CD4-positive, CD25-positive, alpha-beta regulatory T cell (primary cell): Measurements from ENCODE around the gene OPN1SW. TPM values are rescaled to one million over a fixed set of nuclear protein-coding genes. Genes with fewer than 3 reads are reported as not detected.

Experiments
- ATAC-seq, 2 donors: fragments of 150-1000 bp; cut with Tn5 transposase; one replicate each; pipeline ENCODE4 v1.10.0; 2021; ENCODE audit warnings: low read depth in 2 of 2, moderate number of reproducible peaks in 2 of 2, moderate library complexity in 1 of 2
- DNase-seq, 3 donors: peaks; one replicate each; pipeline versions ENCODE4 v3.0.0 to v3.0.0-alpha.2; 2012 to 2022; ENCODE audit warnings: mixed read lengths in 1 of 3
- H3K27ac ChIP-seq: one replicate; pipeline ENCODE4 v1.7.0; 2013; ENCODE audit warnings: mild to moderate bottlenecking, low read length; ENCODE audit not compliant: insufficient read depth, poor library complexity, severe bottlenecking
- H3K27me3 ChIP-seq: one replicate; pipeline ENCODE4 v1.7.0; 2013; ENCODE audit warnings: low read length; ENCODE audit not compliant: control insufficient read depth, insufficient read depth
- H3K36me3 ChIP-seq: one replicate; pipeline ENCODE4 v1.7.0; 2013; ENCODE audit warnings: mild to moderate bottlenecking, low read length, moderate library complexity; ENCODE audit not compliant: control insufficient read depth, insufficient read depth
- H3K4me1 ChIP-seq: 2 replicates; pipeline ENCODE4 v1.7.0; 2013; ENCODE audit warnings: mild to moderate bottlenecking, low read length; ENCODE audit not compliant: insufficient read depth, control insufficient read depth, poor library complexity, severe bottlenecking
- H3K4me3 ChIP-seq: one replicate; pipeline ENCODE4 v1.7.0; 2013; ENCODE audit warnings: low read depth, mild to moderate bottlenecking, low read length, moderate library complexity
- H3K9me3 ChIP-seq, 2 experiments: 1 replicate in 1 of 2; 2 replicates in 1 of 2; pipeline ENCODE4 v1.7.0; 2013; ENCODE audit warnings: low read length in 2 of 2, mild to moderate bottlenecking in 1 of 2, moderate library complexity in 1 of 2; ENCODE audit not compliant: control insufficient read depth in 2 of 2
- H3K27ac Mint-ChIP-seq, 3 donors: one replicate each; pipeline ENCODE4 v1.8.0; 2020 to 2022; ENCODE audit warnings: mild to moderate bottlenecking in 3 of 3, mixed read lengths in 3 of 3, moderate library complexity in 2 of 3
- H3K27me3 Mint-ChIP-seq: one replicate; pipeline ENCODE4 v1.8.0; 2022; ENCODE audit warnings: mild to moderate bottlenecking, mixed read lengths
- H3K36me3 Mint-ChIP-seq: one replicate; pipeline ENCODE4 v1.8.0; 2020; ENCODE audit warnings: mixed read lengths
- H3K4me1 Mint-ChIP-seq, 4 donors: one replicate each; pipeline ENCODE4 v1.8.0; 2020 to 2022; ENCODE audit warnings: mixed read lengths in 4 of 4, mild to moderate bottlenecking in 1 of 4
- H3K4me3 Mint-ChIP-seq, 4 donors: one replicate each; pipeline ENCODE4 v1.8.0; 2020 to 2022; ENCODE audit warnings: mild to moderate bottlenecking in 4 of 4, mixed read lengths in 4 of 4, moderate library complexity in 3 of 4
- H3K9me3 Mint-ChIP-seq, 7 donors: one replicate each; pipeline ENCODE4 v1.8.0; 2020 to 2022; ENCODE audit warnings: mixed read lengths in 7 of 7, mild to moderate bottlenecking in 3 of 7, moderate library complexity in 2 of 7
- polyA plus RNA-seq, 4 donors: library from polyadenylated mRNA; unstranded; fragments of 300-500 nt; fragmentation: Illumina TruSeq; gene quantifications; one replicate each; pipeline ENCODE4 v1.2.3, GENCODE V29; 2021
- total RNA-seq: library from RNA; stranded (reverse); gene quantifications from one replicate; pipeline ENCODE4 v1.2.3, GENCODE V29; 2022

OPN1SW gene
- total and polyA plus RNA-seq, 5 donors from 2014 or later, result not detected

DNA sequence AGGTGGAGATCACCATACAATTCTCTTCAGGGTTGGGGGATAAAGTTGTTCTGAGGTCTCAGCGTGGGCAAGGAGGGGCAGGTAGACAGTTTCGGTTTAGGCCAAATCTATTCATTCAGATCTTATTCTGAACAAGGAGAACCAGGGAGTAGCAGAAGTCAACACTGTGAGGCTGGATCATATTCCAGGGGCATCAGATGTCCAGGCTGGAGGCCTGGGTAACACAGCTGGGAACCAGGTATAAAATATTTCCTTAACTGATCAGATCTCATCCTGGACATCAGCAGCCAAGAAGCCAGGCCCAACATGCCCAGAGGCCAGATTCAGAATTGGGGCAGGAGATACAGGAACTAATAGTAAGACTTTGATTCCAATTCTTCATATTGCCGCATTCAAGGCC, 35.4 kb upstream of the OPN1SW start:
- Mint-ChIP-seq H3K27me3 (no peaks in the 10 kb centered on the region), H3K4me3 (no peak overlapping the region), H3K36me3 (peaks cover 17% of the 10 kb centered on the region), H3K9me3 (no peaks in the 10 kb centered on the region), H3K4me1 (no peaks in the 10 kb centered on the region), H3K27ac (no peak overlapping the region)
- Histone ChIP-seq H3K4me1 (no peaks in the 10 kb centered on the region), H3K27me3 (no peaks in the 10 kb centered on the region), H3K4me3 (no peak overlapping the region), H3K36me3 (peaks cover 2% of the 10 kb centered on the region), H3K27ac (no peak overlapping the region), H3K9me3 (no peaks in the 10 kb centered on the region)
- no peak for ATAC-seq
- DNase-seq, result no peak

- Histone ChIP-seq H3K4me1 (no peaks in the 10 kb centered on the region), H3K4me3 (no peak overlapping the region), H3K27me3 (no peaks in the 10 kb centered on the region), H3K27ac (no peak overlapping the region), H3K36me3 (peaks cover 3% of the 10 kb centered on the region), H3K9me3 (no peaks in the 10 kb centered on the region)
- H3K9me3 Mint-ChIP-seq, result no peaks in the 10 kb centered on the region
- ATAC-seq (no peak), DNase-seq (no peak)
- H3K27ac Mint-ChIP-seq, result no peak overlapping the region
- H3K36me3 Mint-ChIP-seq, result peaks cover 20% of the 10 kb centered on the region
- H3K27me3 Mint-ChIP-seq, result no peaks in the 10 kb centered on the region
- no peak overlapping the region for H3K4me3 Mint-ChIP-seq
- H3K4me1 Mint-ChIP-seq, result no peaks in the 10 kb centered on the region
These were observed 34.9 kb upstream of the OPN1SW start for GRCh38 chr7:128810473-128810872.

GRCh38 chr7:128809363-128809762, 33.8 kb upstream of the OPN1SW start:
- no peaks in the 10 kb centered on the region for H3K9me3 ChIP-seq
- no peaks in the 10 kb centered on the region for H3K4me1 ChIP-seq
- no peaks in the 10 kb centered on the region for H3K27me3 ChIP-seq
- H3K4me3 ChIP-seq, result no peak overlapping the region
- Mint-ChIP-seq H3K27ac (no peak overlapping the region), H3K4me1 (no peaks in the 10 kb centered on the region), H3K27me3 (no peaks in the 10 kb centered on the region), H3K4me3 (no peak overlapping the region), H3K36me3 (peaks cover 20% of the 10 kb centered on the region), H3K9me3 (no peaks in the 10 kb centered on the region)
- ATAC-seq (no peak), DNase-seq (no peak)
- peaks cover 12% of the 10 kb centered on the region for H3K36me3 ChIP-seq
- no peak overlapping the region for H3K27ac ChIP-seq

DNA sequence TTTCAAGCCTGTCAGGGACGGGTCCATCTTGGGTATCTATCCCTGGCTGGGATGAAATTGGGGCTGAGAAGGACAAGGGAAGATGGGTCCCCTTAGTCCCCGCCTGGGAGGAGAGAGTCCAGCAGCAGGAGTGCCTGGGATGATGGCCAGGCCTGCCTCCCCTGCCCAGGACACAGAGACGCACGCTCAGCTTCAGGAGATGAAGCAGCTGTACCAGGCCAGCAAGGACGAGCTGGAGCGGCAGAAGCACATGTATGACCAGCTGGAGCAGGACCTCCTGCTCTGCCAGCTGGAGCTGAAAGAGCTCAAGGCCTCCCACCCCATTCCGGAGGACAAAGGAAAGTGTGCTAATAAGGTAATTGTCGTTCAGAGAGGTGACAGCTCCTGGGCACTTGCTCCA, 31.6 kb upstream of the OPN1SW start:
- H3K4me3 Mint-ChIP-seq, result no peak overlapping the region
- no peaks in the 10 kb centered on the region for H3K27me3 Mint-ChIP-seq
- Histone ChIP-seq H3K4me1 (no peaks in the 10 kb centered on the region), H3K9me3 (no peaks in the 10 kb centered on the region), H3K27ac (no peak overlapping the region), H3K27me3 (no peaks in the 10 kb centered on the region), H3K4me3 (no peak overlapping the region), H3K36me3 (peaks cover 12% of the 10 kb centered on the region)
- peaks cover 21% of the 10 kb centered on the region for H3K36me3 Mint-ChIP-seq
- H3K27ac Mint-ChIP-seq, result no peak overlapping the region
- no peaks in the 10 kb centered on the region for H3K4me1 Mint-ChIP-seq
- H3K9me3 Mint-ChIP-seq, result no peaks in the 10 kb centered on the region
- ATAC-seq, result no peak
- DNase-seq, result no peak

DNA sequence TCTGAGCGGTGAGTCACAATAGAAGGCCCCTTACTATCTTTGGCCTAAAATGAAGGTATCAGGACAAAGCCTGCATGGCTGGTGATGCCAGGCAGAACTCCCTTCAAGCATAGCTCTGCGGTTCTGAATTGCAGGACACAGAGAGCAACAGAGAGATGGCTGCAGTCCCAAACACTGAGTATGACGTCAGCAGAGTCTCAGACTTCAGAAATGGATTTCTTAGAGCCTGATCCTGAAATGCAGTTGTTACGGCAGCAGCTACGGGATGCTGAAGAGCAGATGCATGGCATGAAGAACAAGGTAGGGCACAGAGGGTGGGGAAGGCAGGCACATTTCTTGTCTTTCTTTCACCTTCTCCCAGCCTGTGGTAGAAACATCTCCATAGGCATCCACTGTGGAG, 29.6 kb upstream of the OPN1SW start:
- Histone ChIP-seq H3K27ac (no peak overlapping the region), H3K27me3 (no peaks in the 10 kb centered on the region), H3K4me3 (no peak overlapping the region), H3K9me3 (no peaks in the 10 kb centered on the region), H3K4me1 (no peaks in the 10 kb centered on the region), H3K36me3 (peaks cover 11% of the 10 kb centered on the region)
- no peaks in the 10 kb centered on the region for H3K4me1 Mint-ChIP-seq
- H3K27me3 Mint-ChIP-seq, result no peaks in the 10 kb centered on the region
- DNase-seq (no peak), ATAC-seq (no peak)
- H3K4me3 Mint-ChIP-seq, result no peak overlapping the region
- H3K36me3 Mint-ChIP-seq, result peaks cover 31% of the 10 kb centered on the region
- H3K27ac Mint-ChIP-seq, result no peak overlapping the region
- H3K9me3 Mint-ChIP-seq, result no peaks in the 10 kb centered on the region

DNA sequence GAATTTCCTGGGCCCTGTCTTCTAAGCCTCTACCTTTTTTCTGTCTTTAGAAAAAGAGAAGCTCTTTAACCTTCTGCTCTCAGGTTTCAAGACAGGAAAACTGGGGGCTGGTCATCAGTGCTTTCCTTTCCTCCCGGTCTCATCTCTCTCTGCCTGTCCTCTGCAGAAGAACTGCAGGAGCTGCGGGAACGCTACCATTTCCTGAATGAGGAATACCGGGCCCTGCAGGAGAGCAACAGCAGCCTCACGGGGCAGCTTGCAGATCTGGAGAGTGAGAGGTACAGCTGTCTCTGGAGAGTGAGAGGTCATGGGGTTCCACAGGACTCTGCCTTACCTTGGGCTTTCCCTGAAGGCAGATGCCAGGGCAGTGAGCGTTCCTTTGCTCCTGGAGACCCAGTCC, 28.9 kb upstream of the OPN1SW start:
- Mint-ChIP-seq H3K4me1 (no peaks in the 10 kb centered on the region), H3K27ac (no peak overlapping the region), H3K36me3 (peaks cover 25% of the 10 kb centered on the region), H3K27me3 (no peaks in the 10 kb centered on the region), H3K4me3 (no peak overlapping the region), H3K9me3 (no peaks in the 10 kb centered on the region)
- Histone ChIP-seq H3K9me3 (no peaks in the 10 kb centered on the region), H3K4me3 (no peak overlapping the region), H3K27ac (no peak overlapping the region), H3K36me3 (peaks cover 10% of the 10 kb centered on the region), H3K4me1 (no peaks in the 10 kb centered on the region), H3K27me3 (no peaks in the 10 kb centered on the region)
- DNase-seq (no peak), ATAC-seq (no peak)

- Mint-ChIP-seq H3K9me3 (no peaks in the 10 kb centered on the region), H3K4me1 (peaks cover 0 to 6% (median under 1%) of the 10 kb centered on the region in 4 donors), H3K27ac (peak overlapping the region in 1 of 3 donors; percentile 57), H3K36me3 (peaks cover 32% of the 10 kb centered on the region), H3K27me3 (no peaks in the 10 kb centered on the region), H3K4me3 (no peak overlapping the region)
- Histone ChIP-seq H3K36me3 (peaks cover 10% of the 10 kb centered on the region), H3K27ac (no peak overlapping the region), H3K4me1 (no peaks in the 10 kb centered on the region), H3K27me3 (no peaks in the 10 kb centered on the region), H3K4me3 (no peak overlapping the region), H3K9me3 (no peaks in the 10 kb centered on the region)
- no peak for DNase-seq
- ATAC-seq, result no peak
These were observed 26.2 kb upstream of the OPN1SW start for GRCh38 chr7:128801667-128802418.

- H3K9me3 ChIP-seq, result no peaks in the 10 kb centered on the region
- H3K4me3 Mint-ChIP-seq, result no peak overlapping the region
- peaks cover 10% of the 10 kb centered on the region for H3K36me3 ChIP-seq
- H3K4me3 ChIP-seq, result no peak overlapping the region
- no peaks in the 10 kb centered on the region for H3K4me1 ChIP-seq
- no peaks in the 10 kb centered on the region for H3K9me3 Mint-ChIP-seq
- H3K4me1 Mint-ChIP-seq, result peaks cover 0 to 6% (median under 1%) of the 10 kb centered on the region in 4 donors
- H3K27me3 Mint-ChIP-seq, result no peaks in the 10 kb centered on the region
- H3K27me3 ChIP-seq, result no peaks in the 10 kb centered on the region
- peak overlapping the region in 1 of 3 donors; percentile 57 for H3K27ac Mint-ChIP-seq
- H3K36me3 Mint-ChIP-seq, result peaks cover 28% of the 10 kb centered on the region
- DNase-seq (no peak), ATAC-seq (no peak)
- no peak overlapping the region for H3K27ac ChIP-seq
These were observed 25.4 kb upstream of the OPN1SW start for GRCh38 chr7:128801003-128801402.
